Parathyroid adenoma (tissue), 2 donors: ENCODE measurements around the gene NEGR1.

Experiments
- H2AFZ ChIP-seq: fragments of 300-600 bp; sonication (generic); one replicate; pipeline ENCODE4 v1.7.0; 2017; ENCODE audit warnings: antibody characterized with exemption, mild to moderate bottlenecking
- H3K27ac ChIP-seq: fragments of 300-600 bp; sonication (generic); one replicate; pipeline ENCODE4 v1.7.0; 2017
- H3K27me3 ChIP-seq: fragments of 300-600 bp; sonication (generic); one replicate; pipeline ENCODE4 v1.7.0; 2017; ENCODE audit warnings: low read length; ENCODE audit not compliant: control insufficient read depth, insufficient read depth
- H3K36me3 ChIP-seq: fragments of 300-600 bp; sonication (generic); one replicate; pipeline ENCODE4 v1.7.0; 2017; ENCODE audit warnings: low read length; ENCODE audit not compliant: control insufficient read depth, insufficient read depth
- H3K4me1 ChIP-seq: fragments of 300-600 bp; sonication (generic); one replicate; pipeline ENCODE4 v1.7.0; 2017; ENCODE audit warnings: control low read depth
- H3K4me2 ChIP-seq: fragments of 300-600 bp; sonication (generic); one replicate; pipeline ENCODE4 v1.7.0; 2017; ENCODE audit warnings: low read length
- H3K4me3 ChIP-seq: fragments of 300-600 bp; sonication (generic); one replicate; pipeline ENCODE4 v1.7.0; 2017; ENCODE audit warnings: low read depth, low read length
- H3K79me2 ChIP-seq: fragments of 300-600 bp; sonication (generic); one replicate; pipeline ENCODE4 v1.7.0; 2017; ENCODE audit warnings: control low read depth
- H3K9ac ChIP-seq: fragments of 300-600 bp; sonication (generic); one replicate; pipeline ENCODE4 v1.7.0; 2017; ENCODE audit warnings: mild to moderate bottlenecking
- H3K9me3 ChIP-seq: fragments of 300-600 bp; sonication (generic); one replicate; pipeline ENCODE4 v1.7.0; 2017; ENCODE audit warnings: low read length; ENCODE audit not compliant: control insufficient read depth
- TF ChIP-seq, protein P1 (sequence below): fragments of 300-600 bp; sonication (generic); IDR thresholded peaks from one replicate; pipeline ENCODE4 v1.7.0; 2017; ENCODE audit warnings: antibody characterized with exemption, mild to moderate bottlenecking
- donor health status: primary hyperparathyroidism.

The NEGR1 gene

DNA sequence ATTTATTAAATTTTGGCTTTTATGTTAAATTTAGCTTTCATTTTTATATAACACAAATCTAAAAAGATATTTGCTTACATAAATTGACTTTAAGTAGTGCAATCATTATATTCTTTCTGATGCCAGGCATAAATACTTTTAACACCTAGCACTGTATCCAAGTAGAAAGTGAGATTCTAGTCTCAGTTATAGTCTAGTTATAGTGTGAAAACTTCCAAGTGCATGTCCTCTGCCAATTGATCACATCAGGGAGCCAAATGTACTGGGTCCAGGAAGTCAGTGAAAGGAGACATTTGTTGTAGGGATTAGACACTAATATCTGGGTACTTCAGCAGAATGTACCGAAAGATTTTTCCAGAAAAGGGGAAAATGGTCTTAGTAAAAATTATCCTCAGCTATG, 910.8 kb downstream of the NEGR1 start:
- TF ChIP-seq, protein P1, sequence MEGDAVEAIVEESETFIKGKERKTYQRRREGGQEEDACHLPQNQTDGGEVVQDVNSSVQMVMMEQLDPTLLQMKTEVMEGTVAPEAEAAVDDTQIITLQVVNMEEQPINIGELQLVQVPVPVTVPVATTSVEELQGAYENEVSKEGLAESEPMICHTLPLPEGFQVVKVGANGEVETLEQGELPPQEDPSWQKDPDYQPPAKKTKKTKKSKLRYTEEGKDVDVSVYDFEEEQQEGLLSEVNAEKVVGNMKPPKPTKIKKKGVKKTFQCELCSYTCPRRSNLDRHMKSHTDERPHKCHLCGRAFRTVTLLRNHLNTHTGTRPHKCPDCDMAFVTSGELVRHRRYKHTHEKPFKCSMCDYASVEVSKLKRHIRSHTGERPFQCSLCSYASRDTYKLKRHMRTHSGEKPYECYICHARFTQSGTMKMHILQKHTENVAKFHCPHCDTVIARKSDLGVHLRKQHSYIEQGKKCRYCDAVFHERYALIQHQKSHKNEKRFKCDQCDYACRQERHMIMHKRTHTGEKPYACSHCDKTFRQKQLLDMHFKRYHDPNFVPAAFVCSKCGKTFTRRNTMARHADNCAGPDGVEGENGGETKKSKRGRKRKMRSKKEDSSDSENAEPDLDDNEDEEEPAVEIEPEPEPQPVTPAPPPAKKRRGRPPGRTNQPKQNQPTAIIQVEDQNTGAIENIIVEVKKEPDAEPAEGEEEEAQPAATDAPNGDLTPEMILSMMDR: no peak
- H3K9me3 ChIP-seq: no peaks in the 10 kb centered on the region
- no peaks in the 10 kb centered on the region for H3K79me2 ChIP-seq
- no peak overlapping the region for H3K4me2 ChIP-seq
- no peak overlapping the region for H3K27ac ChIP-seq
- no peak overlapping the region for H2AFZ ChIP-seq
- H3K4me1 ChIP-seq: no peaks in the 10 kb centered on the region
- no peaks in the 10 kb centered on the region for H3K27me3 ChIP-seq
- H3K36me3 ChIP-seq: no peaks in the 10 kb centered on the region
- H3K9ac ChIP-seq: no peak overlapping the region
- H3K4me3 ChIP-seq: no peak overlapping the region

DNA sequence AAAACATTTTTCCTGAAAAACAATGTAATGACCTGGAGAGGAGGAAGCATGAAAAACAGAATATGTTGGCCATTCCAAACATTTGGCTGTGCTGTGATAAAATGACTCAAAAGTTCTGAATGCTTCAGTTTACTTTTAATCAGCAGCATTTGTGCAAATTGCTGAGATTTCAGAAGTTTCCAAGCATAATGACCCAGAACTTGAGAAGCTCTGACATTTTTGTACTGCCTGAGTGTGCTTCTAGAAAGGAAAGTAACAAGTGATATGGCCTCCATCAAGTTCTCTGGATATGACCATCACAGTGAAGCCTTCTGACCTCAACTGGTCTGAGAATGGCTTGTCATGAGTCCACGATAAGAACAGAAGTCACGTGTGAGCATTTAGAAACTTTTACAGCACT, 918.1 kb downstream of the NEGR1 start:
- no peak overlapping the region for H3K9ac ChIP-seq
- no peaks in the 10 kb centered on the region for H3K4me1 ChIP-seq
- no peak overlapping the region for H3K27ac ChIP-seq
- no peak overlapping the region for H3K4me2 ChIP-seq
- TF ChIP-seq, protein P1: no peak
- no peaks in the 10 kb centered on the region for H3K9me3 ChIP-seq
- no peak overlapping the region for H3K4me3 ChIP-seq
- H3K36me3 ChIP-seq: no peaks in the 10 kb centered on the region
- H3K79me2 ChIP-seq: no peaks in the 10 kb centered on the region
- H3K27me3 ChIP-seq: no peaks in the 10 kb centered on the region
- H2AFZ ChIP-seq: no peak overlapping the region

DNA sequence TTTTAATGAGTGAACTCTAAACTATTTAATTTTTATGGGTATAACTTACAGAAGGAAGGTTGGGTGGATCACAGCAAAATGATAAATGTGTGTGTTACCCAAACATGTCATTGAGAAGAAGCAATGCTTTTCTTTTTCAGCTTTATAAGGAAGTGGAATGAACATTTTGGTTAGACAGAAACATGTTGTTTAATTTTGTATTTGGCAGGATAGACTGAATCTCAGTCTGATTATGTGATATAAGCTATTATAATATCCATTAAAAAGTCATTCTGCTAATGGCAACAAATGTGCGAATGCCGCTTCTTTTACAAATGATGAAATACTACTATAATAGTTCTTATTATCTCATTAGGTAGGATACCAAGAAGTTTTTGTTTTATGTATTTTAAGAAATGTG, 919.6 kb downstream of the NEGR1 start:
- no peak overlapping the region for H3K4me3 ChIP-seq
- H3K36me3 ChIP-seq: no peaks in the 10 kb centered on the region
- H2AFZ ChIP-seq: no peak overlapping the region
- no peaks in the 10 kb centered on the region for H3K9me3 ChIP-seq
- H3K27me3 ChIP-seq: no peaks in the 10 kb centered on the region
- no peaks in the 10 kb centered on the region for H3K79me2 ChIP-seq
- TF ChIP-seq, protein P1: no peak
- H3K27ac ChIP-seq: no peak overlapping the region
- no peaks in the 10 kb centered on the region for H3K4me1 ChIP-seq
- H3K9ac ChIP-seq: no peak overlapping the region
- no peak overlapping the region for H3K4me2 ChIP-seq

DNA sequence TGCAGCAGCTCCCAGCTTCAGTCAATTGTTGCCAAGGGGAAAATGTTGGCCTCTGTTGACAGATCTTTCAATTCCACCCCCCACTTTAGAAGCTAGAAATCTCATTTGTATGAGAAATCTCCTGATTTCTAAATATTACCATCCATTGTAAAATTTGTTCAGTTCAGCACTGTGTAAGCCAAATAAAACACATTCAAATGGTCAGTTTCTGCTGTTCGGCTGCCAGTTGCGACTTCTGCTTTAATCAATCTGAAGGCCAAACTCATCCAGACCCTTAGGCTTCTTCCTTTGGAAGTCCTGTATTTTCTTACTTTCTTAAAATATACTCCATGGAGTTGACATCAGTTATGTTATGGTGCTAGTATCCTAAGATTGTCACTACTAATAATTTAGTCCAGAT, 920.3 kb downstream of the NEGR1 start:
- TF ChIP-seq, protein P1: no peak
- no peaks in the 10 kb centered on the region for H3K79me2 ChIP-seq
- no peaks in the 10 kb centered on the region for H3K9me3 ChIP-seq
- no peaks in the 10 kb centered on the region for H3K27me3 ChIP-seq
- H3K9ac ChIP-seq: no peak overlapping the region
- no peaks in the 10 kb centered on the region for H3K4me1 ChIP-seq
- H3K4me2 ChIP-seq: no peak overlapping the region
- no peak overlapping the region for H3K27ac ChIP-seq
- H2AFZ ChIP-seq: no peak overlapping the region
- no peak overlapping the region for H3K4me3 ChIP-seq
- no peaks in the 10 kb centered on the region for H3K36me3 ChIP-seq

DNA sequence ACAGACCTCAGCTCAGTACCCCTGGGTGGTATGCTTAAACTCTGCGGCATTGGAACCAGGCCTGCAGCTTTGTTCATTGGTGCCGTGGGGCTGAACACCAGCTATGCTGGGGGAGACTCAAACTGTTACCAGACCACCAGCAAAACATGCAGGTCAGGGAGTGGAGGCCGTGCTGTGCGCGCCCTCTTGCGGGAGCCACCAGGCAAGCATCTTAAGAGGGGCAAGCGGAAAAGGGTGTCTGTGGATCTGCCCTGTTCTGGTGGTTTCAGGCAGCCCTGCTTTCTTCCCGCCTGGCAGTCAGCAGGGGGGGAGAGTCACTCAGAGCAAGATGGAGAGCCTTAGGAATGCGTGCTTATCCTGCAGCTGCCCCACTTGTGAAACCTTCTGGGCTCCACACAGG, 924.6 kb downstream of the NEGR1 start:
- H3K4me3 ChIP-seq: no peak overlapping the region
- H3K9ac ChIP-seq: no peak overlapping the region
- H3K27ac ChIP-seq: no peak overlapping the region
- H3K4me2 ChIP-seq: no peak overlapping the region
- H3K36me3 ChIP-seq: no peaks in the 10 kb centered on the region
- no peaks in the 10 kb centered on the region for H3K27me3 ChIP-seq
- H3K9me3 ChIP-seq: no peaks in the 10 kb centered on the region
- H3K79me2 ChIP-seq: no peaks in the 10 kb centered on the region
- H2AFZ ChIP-seq: no peak overlapping the region
- no peaks in the 10 kb centered on the region for H3K4me1 ChIP-seq
- TF ChIP-seq, protein P1: no peak
